K562 (cell line): ENCODE results near the gene ACTR5.

Source experiments
- CTCF ChIP-seq, 3 experiments: IDR thresholded peaks in 2 of 3; conservative IDR thresholded peaks in 1 of 3; 2 replicates each; pipeline ENCODE4 v1.5.1; 2011 to 2012; ENCODE audit warnings: low read length in 3 of 3, mild to moderate bottlenecking in 3 of 3, control low read depth in 2 of 3, improper control_type of control experiment in 1 of 3, inconsistent platforms in 1 of 3, low read depth in 1 of 3, mixed read lengths in 1 of 3, moderate library complexity in 1 of 3; ENCODE audit not compliant: insufficient read depth in 2 of 3
- JUN ChIP-seq, 2 experiments: sonication (generic) in 1 of 2; formaldehyde crosslinking in 1 of 2; IDR thresholded peaks; 2 replicates each; pipeline versions ENCODE4 v1.6.1 to v1.8.0; 2012 to 2022; ENCODE audit warnings: borderline replicate concordance in 2 of 2, mild to moderate bottlenecking in 2 of 2, improper control_type of control experiment in 1 of 2, low read depth in 1 of 2, low read length in 1 of 2, missing genetic modification reagents in 1 of 2
- RFX7 ChIP-seq: fragments of 250-450 bp; sonication (Bioruptor Pico); IDR thresholded peaks from 2 replicates; pipeline ENCODE4 v1.5.1; 2021; ENCODE audit warnings: mild to moderate bottlenecking

GRCh38 chr20:38751360-38751976 lies 3.2 kb downstream of the ACTR5 start:
- no peak for TF ChIP-seq RFX7 (CRISPR knock-in tag)
- peak; percentile 62 to 92 (median 81); a peak in 5 of 6 replicates for TF ChIP-seq CTCF (IDR thresholded peaks at IDR 0.05 in 2 of 3, conservative IDR thresholded peaks at IDR 0.05 in 1 of 3; ENCODE audit: insufficient read depth in 2 of 3, low read depth in 1 of 3, low read length in 3 of 3)
- no peak for TF ChIP-seq JUN (IDR thresholded peaks at IDR 0.05; ENCODE audit: borderline replicate concordance, low read depth, low read length)
- no peak for TF ChIP-seq JUN (CRISPR knock-in tag; IDR thresholded peaks at IDR 0.05; ENCODE audit: borderline replicate concordance)
